ENCODE results near the gene BMERB1. TPM values are rescaled to one million over a fixed set of nuclear protein-coding genes. Genes with fewer than 3 reads are reported as not detected.

Gene BMERB1
- total and polyA plus RNA-seq, 9 of the 15 experiments (the other 6 are each of a cell fraction or from before 2014, with no cell fraction given), result 0.29 to 2.9 (median 0.94) TPM

- TF ChIP-seq RBM25 (IDR thresholded peaks at IDR 0.05; ENCODE audit: low read depth, low read length, severe bottlenecking) (peak; percentile 58), FOXM1 (IDR thresholded peaks at IDR 0.05; ENCODE audit: low read depth) (no peak), FOXM1 (CRISPR knock-in tag; IDR thresholded peaks at IDR 0.05; ENCODE audit: low read depth) (no peak), RBM34 (IDR thresholded peaks at IDR 0.05; ENCODE audit: borderline replicate concordance, insufficient read depth, low read length) (no peak), SRSF9 (IDR thresholded peaks at IDR 0.05; ENCODE audit: borderline replicate concordance, low read depth, low read length) (no peak), MTA3 (IDR thresholded peaks at IDR 0.05; ENCODE audit: borderline replicate concordance) (no peak), ZNF583 (CRISPR knock-in tag; IDR thresholded peaks at IDR 0.05) (no peak), FUS (optimal IDR thresholded peaks at IDR 0.05; ENCODE audit: low read depth, low read length) (no peak), CHAMP1 (IDR thresholded peaks at IDR 0.05) (0 out of 2 replicates have a peak, but pooled peaks have one; percentile 29), PHB (CRISPR knock-in tag; IDR thresholded peaks at IDR 0.05) (no peak), ARHGAP35 (IDR thresholded peaks at IDR 0.05; ENCODE audit: partially characterized antibody) (no peak), ELF2 (CRISPR knock-in tag; IDR thresholded peaks at IDR 0.05) (no peak), NFIX (CRISPR knock-in tag; IDR thresholded peaks at IDR 0.05; ENCODE audit: low read depth) (no peak), FOXJ3 (CRISPR knock-in tag; IDR thresholded peaks at IDR 0.05) (no peak), ZC3H4 (CRISPR knock-in tag; IDR thresholded peaks at IDR 0.05; ENCODE audit: borderline replicate concordance) (no peak), TARDBP (IDR thresholded peaks at IDR 0.05) (no peak), CC2D1A (IDR thresholded peaks at IDR 0.05) (no peak), ZNF280A (IDR thresholded peaks at IDR 0.05; ENCODE audit: low read depth, partially characterized antibody) (peak; percentile 92), PHTF2 (CRISPR knock-in tag; IDR thresholded peaks at IDR 0.05) (no peak), KAT2B (IDR thresholded peaks at IDR 0.05; ENCODE audit: low read depth, low read length) (no peak), RBM22 (IDR thresholded peaks at IDR 0.05; ENCODE audit: low read depth, low read length, poor library complexity, severe bottlenecking) (no peak)
- TF ChIP-seq, protein P1, sequence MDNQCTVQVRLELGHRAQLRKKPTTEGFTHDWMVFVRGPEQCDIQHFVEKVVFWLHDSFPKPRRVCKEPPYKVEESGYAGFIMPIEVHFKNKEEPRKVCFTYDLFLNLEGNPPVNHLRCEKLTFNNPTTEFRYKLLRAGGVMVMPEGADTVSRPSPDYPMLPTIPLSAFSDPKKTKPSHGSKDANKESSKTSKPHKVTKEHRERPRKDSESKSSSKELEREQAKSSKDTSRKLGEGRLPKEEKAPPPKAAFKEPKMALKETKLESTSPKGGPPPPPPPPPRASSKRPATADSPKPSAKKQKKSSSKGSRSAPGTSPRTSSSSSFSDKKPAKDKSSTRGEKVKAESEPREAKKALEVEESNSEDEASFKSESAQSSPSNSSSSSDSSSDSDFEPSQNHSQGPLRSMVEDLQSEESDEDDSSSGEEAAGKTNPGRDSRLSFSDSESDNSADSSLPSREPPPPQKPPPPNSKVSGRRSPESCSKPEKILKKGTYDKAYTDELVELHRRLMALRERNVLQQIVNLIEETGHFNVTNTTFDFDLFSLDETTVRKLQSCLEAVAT (IDR thresholded peaks at IDR 0.05), result no peak
- TF ChIP-seq, protein P2, sequence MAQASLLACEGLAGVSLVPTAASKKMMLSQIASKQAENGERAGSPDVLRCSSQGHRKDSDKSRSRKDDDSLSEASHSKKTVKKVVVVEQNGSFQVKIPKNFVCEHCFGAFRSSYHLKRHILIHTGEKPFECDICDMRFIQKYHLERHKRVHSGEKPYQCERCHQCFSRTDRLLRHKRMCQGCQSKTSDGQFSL (CRISPR knock-in tag; IDR thresholded peaks at IDR 0.05), result no peak
- TF ChIP-seq, protein P2 (tag; IDR thresholded peaks at IDR 0.05), result no peak
Observed at GRCh38 chr16:15585956-15586355, 151.6 kb downstream of the BMERB1 start (continued).

All from K562 (cell line).